Prostate gland (tissue), 2 donors: Measurements from ENCODE around the gene FMO2. TPM values are rescaled to one million over a fixed set of nuclear protein-coding genes. Genes with fewer than 3 reads are reported as not detected.

Experiments
- DNase-seq: peaks from one replicate; pipeline ENCODE4 v3.0.0-alpha.2; 2019; ENCODE audit warnings: low spot score
- H3K27ac ChIP-seq, 2 donors: fragments of 200-600 bp; sonication (generic); 2 replicates each; pipeline ENCODE4 v1.5.1; 2017 to 2019
- H3K27me3 ChIP-seq: fragments of 200-600 bp; sonication (generic); replicated peaks from 2 replicates; pipeline ENCODE4 v1.5.1; 2019; ENCODE audit not compliant: insufficient read depth
- H3K36me3 ChIP-seq, 2 donors: fragments of 200-600 bp; sonication (generic); 1 replicate in 1 of 2; 2 replicates in 1 of 2; pipeline versions ENCODE4 v1.5.1 to v1.8.1; 2017 to 2019
- H3K4me1 ChIP-seq: fragments of 200-600 bp; sonication (generic); replicated peaks from 2 replicates; pipeline ENCODE4 v1.5.1; 2019
- H3K4me3 ChIP-seq, 2 donors: fragments of 200-600 bp; sonication (generic); 2 replicates each; pipeline ENCODE4 v1.5.1; 2017 to 2019
- H3K9me3 ChIP-seq: fragments of 200-600 bp; sonication (generic); 2 replicates; pipeline ENCODE4 v1.5.1; 2017
- POLR2A ChIP-seq: fragments of 450-650 bp; IDR thresholded peaks from one replicate; pipeline ENCODE4 v1.6.1; 2016; ENCODE audit warnings: antibody characterized with exemption, mild to moderate bottlenecking
- POLR2AphosphoS5 ChIP-seq: sonication (generic); formaldehyde crosslinking; IDR thresholded peaks from one replicate; pipeline ENCODE4 v1.6.1; 2017; ENCODE audit warnings: antibody characterized with exemption
- WGBS: methylation state at CpG from one replicate; pipeline ENCODE4 v1.1.5; 2018; 5-methylcytosine and 5-hydroxymethylcytosine counted together
- intact Hi-C: fragments of 100-400 bp; cut with DNase I; formaldehyde crosslinking; loops from one replicate; pipeline ENCODE4 v1.14.2; 2022
- total RNA-seq, 2 donors: library from RNA; depleted of rRNA; stranded (reverse); fragments of >200 nt; gene quantifications; one replicate each; pipeline ENCODE4 v1.1.0, GENCODE V29; 2016
- TF ChIP-seq, protein P1 (sequence below), 4 experiments: fragments of 200-600 bp in 2 of 4; fragments of 450-650 bp in 2 of 4; sonication (generic) in 2 of 4; IDR thresholded peaks; 1 replicate in 3 of 4; 2 replicates in 1 of 4; pipeline ENCODE4 v1.5.1; 2016 to 2019; ENCODE audit warnings: antibody characterized with exemption in 4 of 4, mild to moderate bottlenecking in 2 of 4, moderate library complexity in 2 of 4

The FMO2 gene
- total RNA-seq, 2 donors from 2014 or later, result 6.5 to 10.6 TPM

DNA sequence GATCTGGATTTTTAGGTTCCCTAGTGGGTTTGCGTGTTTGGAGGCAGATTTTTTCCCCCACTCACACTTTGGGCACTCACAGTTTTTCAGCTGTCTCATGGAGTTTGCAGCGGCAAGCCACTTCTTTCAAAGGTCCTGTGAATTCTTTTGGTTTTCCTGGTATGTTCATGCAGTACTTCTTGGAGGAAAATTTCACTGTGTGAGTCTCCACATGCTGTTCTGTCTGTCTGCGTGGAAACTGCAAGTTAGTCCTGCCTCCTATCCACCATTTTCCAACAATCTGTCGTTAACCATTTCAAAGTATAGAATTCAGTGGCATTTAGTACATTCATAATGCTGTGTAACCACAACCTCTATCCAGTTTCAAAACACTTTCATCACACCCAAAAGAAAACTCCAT, 62.4 kb downstream of the FMO2 start:
- Histone ChIP-seq H3K27ac (no peak overlapping the region), H3K9me3 (no peaks in the 10 kb centered on the region), H3K27me3 (no peaks in the 10 kb centered on the region), H3K4me1 (no peaks in the 10 kb centered on the region), H3K36me3 (no peaks in the 10 kb centered on the region), H3K4me3 (no peak overlapping the region)
- intact Hi-C loops, result loop anchor here (5.0 kb wide), 1 partner anchor 65 kb away; the partner anchor contains the start of gene FMO4
- 91% methylated on average over 4 of the region's 4 CpGs for WGBS
- DNase-seq, result no peak
- TF ChIP-seq, protein P1, sequence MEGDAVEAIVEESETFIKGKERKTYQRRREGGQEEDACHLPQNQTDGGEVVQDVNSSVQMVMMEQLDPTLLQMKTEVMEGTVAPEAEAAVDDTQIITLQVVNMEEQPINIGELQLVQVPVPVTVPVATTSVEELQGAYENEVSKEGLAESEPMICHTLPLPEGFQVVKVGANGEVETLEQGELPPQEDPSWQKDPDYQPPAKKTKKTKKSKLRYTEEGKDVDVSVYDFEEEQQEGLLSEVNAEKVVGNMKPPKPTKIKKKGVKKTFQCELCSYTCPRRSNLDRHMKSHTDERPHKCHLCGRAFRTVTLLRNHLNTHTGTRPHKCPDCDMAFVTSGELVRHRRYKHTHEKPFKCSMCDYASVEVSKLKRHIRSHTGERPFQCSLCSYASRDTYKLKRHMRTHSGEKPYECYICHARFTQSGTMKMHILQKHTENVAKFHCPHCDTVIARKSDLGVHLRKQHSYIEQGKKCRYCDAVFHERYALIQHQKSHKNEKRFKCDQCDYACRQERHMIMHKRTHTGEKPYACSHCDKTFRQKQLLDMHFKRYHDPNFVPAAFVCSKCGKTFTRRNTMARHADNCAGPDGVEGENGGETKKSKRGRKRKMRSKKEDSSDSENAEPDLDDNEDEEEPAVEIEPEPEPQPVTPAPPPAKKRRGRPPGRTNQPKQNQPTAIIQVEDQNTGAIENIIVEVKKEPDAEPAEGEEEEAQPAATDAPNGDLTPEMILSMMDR (IDR thresholded peaks at IDR 0.05), result no peak
- no peak for TF ChIP-seq POLR2A
- no peak for TF ChIP-seq POLR2AphosphoS5

DNA sequence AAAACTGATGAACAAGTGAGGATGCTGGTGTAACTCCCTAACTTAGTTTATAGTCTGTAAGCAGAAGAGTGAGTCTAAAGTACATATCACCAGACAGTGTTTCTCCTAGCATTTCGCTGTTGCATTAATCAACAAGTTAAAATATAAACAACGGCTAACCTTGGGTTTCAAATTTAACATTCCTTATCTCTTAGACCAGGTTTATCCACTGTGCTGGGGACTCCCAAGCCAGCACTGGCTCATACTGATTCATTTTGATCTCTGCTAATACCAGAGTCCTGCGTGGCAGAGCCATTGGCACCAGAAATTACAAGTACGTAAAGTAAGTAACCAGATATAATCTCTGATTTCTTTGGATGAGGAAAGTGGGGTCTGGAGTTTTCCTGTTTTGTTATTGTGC, 63.2 kb downstream of the FMO2 start, which contains the start of gene FMO1:
Gene FMO1 (plus strand): TSS at position 193 of the 400 bp plus-strand sequence. CDS start 9,594 bp downstream, outside the sequence.
- H3K36me3 ChIP-seq, result no peaks in the 10 kb centered on the region
- TF ChIP-seq, protein P1 (IDR thresholded peaks at IDR 0.05), result no peak
- TF ChIP-seq POLR2AphosphoS5 (no peak), POLR2A (no peak)
- no peak within 1 kb of the TSS for H3K4me3 ChIP-seq
- WGBS, result 39% methylated on average over 4 of the region's 4 CpGs
- H3K4me1 ChIP-seq, result no peaks in the 10 kb centered on the region
- H3K27ac ChIP-seq, result no peak within 1 kb of the TSS
- intact Hi-C loops, result loop anchor here (5.0 kb wide), 1 partner anchor 64 kb away; the partner anchor contains the start of gene FMO4
- H3K9me3 ChIP-seq, result no peaks in the 10 kb centered on the region
- no peak for DNase-seq
- no peaks in the 10 kb centered on the region for H3K27me3 ChIP-seq

DNA sequence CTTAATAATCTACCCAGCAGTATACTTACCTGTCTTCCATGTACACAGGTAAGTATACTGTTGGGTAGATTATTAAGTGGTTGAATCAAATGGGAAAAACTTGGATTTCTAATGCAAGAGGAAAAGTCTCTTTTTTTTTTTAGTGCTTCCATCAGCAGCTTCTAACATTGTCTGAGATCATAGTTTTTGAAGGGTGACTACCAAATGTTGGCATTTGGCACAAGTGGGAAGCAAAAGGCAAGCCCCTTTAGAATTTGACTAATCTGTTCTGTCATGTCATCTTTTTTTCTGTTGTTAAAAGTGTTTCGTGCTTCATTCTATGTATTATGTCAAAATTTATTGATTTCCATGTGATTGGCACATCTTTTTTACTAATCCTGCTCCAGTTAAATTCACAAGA, 63.7 kb downstream of the FMO2 start:
- Histone ChIP-seq H3K4me3 (no peak overlapping the region), H3K27ac (no peak overlapping the region), H3K4me1 (no peaks in the 10 kb centered on the region), H3K27me3 (no peaks in the 10 kb centered on the region), H3K9me3 (no peaks in the 10 kb centered on the region), H3K36me3 (no peaks in the 10 kb centered on the region)
- DNase-seq, result no peak
- TF ChIP-seq, protein P1 (IDR thresholded peaks at IDR 0.05), result no peak
- TF ChIP-seq POLR2A, result no peak
- no peak for TF ChIP-seq POLR2AphosphoS5
- 88% methylated on average over 1 of the region's 1 CpG for WGBS
- intact Hi-C loops, result loop anchor here (5.0 kb wide), 1 partner anchor 63 kb away; the partner anchor contains the start of gene FMO4

DNA sequence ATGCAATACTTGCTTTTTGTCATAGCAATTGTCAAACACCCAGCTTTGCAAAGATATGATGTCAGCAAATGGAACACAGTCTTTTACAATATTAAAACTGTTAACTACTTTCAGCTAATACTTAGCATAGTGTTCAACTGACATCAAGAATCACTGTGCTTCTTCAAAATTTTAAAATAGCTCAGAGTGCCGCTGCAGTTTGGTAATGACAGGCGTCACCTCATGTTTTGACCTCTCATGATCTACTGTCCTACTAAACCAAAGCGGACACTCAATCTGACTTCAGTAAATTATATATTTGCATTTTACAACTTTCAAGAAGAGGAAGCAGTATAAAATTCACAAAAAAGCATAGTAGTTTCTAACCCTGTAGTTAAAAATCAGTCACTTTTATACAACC, 65.2 kb downstream of the FMO2 start:
- TF ChIP-seq POLR2A, result no peak
- TF ChIP-seq, protein P1 (IDR thresholded peaks at IDR 0.05), result no peak
- Histone ChIP-seq H3K4me3 (no peak overlapping the region), H3K9me3 (no peaks in the 10 kb centered on the region), H3K36me3 (no peaks in the 10 kb centered on the region), H3K27me3 (no peaks in the 10 kb centered on the region), H3K27ac (no peak overlapping the region), H3K4me1 (no peaks in the 10 kb centered on the region)
- no peak for DNase-seq
- 91% methylated on average over 3 of the region's 3 CpGs for WGBS
- intact Hi-C loops, result no loop called here
